GM18499 (cell line): ENCODE results near the gene SMAP1.

Experiments used
- ATAC-seq: cut with Tn5 transposase; IDR thresholded peaks from one replicate; pipeline ENCODE4 v1.9.1; 2021; ENCODE audit warnings: moderate number of reproducible peaks; ENCODE audit not compliant: insufficient read depth, unreplicated experiment

SMAP1 gene

GRCh38 chr6:70879496-70879895, 211.8 kb downstream of the SMAP1 start:
- no peak for ATAC-seq

GRCh38 chr6:70884074-70884983, 216.6 kb downstream of the SMAP1 start:
- peak; percentile 50 for ATAC-seq

- ATAC-seq = no peak
These were observed 218.4 kb downstream of the SMAP1 start for GRCh38 chr6:70886071-70886470.

GRCh38 chr6:70886661-70887060, 219.0 kb downstream of the SMAP1 start:
- ATAC-seq = no peak

GRCh38 chr6:70889270-70889669, 221.6 kb downstream of the SMAP1 start:
- no peak for ATAC-seq

GRCh38 chr6:70894001-70894400, 226.3 kb downstream of the SMAP1 start:
- ATAC-seq = no peak

- no peak for ATAC-seq
These were observed 232.4 kb downstream of the SMAP1 start for GRCh38 chr6:70900047-70900446.

GRCh38 chr6:70901324-70901723, 233.6 kb downstream of the SMAP1 start:
- ATAC-seq = no peak

- no peak for ATAC-seq
These were observed 236.2 kb downstream of the SMAP1 start for GRCh38 chr6:70903665-70904452.

GRCh38 chr6:70905742-70906141, 238.1 kb downstream of the SMAP1 start:
- no peak for ATAC-seq
